ENCODE results near the gene FAM117B.
"Not testable (repeated sequence)": the region's sequence is repeated elsewhere in the genome, so short reads cannot be mapped to it uniquely, and the experiment has no call there.

Gene FAM117B

DNA sequence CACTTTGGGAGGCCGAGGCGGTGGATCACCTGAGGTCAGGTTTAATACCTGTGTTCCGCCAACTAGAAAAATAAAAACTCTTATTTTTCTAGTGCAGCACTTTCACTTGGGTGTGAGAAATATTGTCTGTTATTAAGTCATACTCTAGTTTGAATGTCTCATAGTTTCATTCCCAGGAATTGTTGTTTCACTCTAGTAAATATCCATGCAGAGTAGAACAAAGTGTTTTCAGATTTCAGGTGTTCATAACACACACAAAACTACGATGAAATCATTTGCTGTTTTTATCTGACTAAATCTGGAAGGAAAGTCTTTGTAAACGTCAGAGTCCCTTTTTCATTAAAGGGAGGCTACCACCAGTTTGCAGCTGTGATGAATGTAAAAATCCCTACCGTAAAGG, 4.0 kb downstream of the FAM117B start:
- no peak for DNase-seq (ENCODE audit: low read depth)

DNA sequence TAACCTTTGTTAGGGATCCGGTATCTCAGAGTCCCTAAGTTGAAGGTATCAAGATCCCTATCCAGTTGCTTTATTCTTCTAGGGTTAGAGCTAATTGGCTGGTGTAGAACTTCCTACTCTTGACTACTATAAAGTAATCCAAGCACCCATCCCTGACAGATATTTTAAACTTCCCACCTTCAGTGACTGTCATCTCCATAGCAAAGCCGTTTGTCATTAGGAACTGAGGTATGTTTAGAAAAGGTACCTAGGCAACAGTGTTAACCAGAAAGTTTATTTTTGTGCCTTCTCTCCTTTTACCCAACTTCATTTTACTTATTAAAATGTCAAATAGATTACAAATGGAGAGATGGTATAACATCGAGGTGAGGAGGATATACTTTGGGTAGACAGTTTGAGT, 4.5 kb downstream of the FAM117B start:
- DNase-seq (ENCODE audit: low read depth): no peak

DNA sequence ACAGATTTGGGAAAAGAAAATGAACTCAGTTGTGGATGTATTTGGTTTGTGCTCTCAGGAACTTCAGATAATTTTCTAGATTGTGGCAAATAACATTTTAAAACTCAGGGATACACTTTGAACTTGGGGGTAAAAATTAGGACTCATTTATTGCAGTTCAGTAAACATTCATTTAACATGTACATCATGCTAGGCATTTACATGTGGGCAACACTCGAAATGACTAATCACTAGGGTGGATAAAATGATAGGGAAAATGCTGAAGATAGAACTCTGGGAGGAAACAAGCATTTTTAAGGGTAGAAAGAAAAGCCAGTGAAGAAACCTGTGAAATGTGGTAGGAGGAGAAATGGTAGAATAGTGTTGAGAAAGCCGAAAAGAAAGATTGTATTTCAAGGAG, 7.8 kb downstream of the FAM117B start:
- no peak for DNase-seq (ENCODE audit: low read depth)

DNA sequence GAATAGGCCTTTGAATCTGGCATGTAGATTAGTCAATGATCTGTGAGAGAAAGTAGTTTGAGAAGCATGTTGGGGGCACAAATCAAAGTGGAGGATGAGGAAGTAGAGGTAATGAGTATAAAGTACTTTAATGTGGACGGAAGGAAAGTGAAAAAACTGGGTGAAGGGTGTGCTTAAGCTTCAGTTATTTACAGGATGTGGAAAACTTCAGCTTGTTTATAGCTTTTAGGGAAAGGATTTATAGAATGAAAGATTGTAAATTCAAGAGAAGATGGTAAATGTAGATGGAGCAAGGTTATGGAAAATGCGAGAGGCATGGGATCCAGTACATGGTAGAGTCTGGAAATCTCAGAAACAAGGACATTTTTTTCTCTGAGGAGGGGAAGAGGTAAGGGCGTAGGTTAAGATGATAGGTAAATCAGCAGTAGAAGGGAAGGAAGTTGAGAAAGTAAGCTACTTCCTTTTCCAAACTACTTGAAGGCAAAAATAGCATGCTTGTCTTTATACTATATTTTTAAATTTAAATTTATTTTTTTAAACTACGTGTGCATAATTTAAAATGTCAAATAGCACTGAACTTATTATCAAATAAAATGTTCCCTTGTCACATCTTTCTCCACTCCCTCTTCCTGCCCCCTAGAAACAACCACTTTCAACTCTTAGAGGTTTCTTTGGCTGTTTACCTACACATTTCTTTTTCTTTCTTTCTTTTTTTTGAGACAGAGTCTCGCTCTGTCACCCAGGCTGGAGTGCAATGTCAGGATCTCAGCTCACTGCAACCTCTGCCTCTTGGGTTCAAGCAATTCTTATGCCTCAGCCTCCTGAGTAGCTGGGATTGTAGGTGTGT, 8.5 kb downstream of the FAM117B start:
- DNase-seq (ENCODE audit: low read depth): no peak

DNA sequence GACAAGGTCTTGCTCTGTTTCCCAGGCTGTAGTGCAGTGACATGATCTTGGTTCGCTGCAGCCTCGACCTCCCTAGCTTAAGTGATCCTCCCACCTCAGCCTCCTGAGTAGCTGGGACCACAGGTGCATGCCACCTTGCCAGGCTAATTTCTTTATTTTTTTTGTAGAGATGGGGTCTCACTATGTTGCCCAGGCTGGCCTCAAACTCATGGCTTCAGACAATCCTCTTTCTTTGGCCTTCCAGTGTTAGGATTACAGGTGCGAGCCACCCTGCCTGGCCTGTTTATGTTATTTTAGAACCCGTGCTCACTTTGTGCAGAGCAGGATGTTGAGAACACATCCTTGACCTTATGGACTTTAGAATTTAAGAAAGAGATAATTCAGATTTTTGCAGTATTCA, 17.4 kb downstream of the FAM117B start:
- DNase-seq (ENCODE audit: low read depth): no peak

DNA sequence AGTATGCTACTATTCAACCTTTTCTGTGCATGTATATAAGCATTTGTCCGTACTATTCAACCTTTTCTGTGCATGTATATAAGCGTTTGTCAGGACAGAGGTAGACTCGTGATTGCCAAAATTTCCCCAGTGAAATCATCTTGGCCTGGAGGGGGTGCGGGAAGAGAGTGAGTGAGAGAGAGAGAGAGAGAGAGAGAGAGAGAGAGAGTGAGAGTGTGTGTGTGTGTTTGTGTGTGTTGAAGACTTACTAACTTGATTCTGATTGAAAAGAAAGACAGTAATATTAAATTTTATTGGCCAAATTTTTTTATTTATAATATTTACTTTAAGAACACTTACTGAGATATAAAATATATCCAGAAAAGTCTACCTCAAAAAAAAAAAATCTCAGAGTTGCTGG, 19.1 kb downstream of the FAM117B start:
- no peak for DNase-seq (ENCODE audit: low read depth)

DNA sequence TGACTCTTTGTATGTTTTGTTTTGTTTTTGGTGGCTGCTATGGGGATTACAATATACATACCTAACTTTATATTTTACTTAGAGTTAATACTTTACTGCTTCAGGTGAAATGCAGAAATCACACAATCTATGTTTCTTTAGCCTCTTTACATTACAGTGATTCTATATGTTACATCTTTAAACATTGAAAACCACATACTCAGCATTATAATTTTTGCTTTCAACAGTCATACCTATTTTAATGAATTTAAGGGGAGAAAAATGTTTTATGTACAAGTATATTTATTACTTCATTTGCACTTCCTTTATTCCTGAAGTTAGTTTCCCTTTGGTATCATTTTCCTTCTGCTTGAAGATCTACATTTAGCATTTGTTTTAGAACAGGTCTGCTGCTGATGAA, 23.1 kb downstream of the FAM117B start:
- DNase-seq (ENCODE audit: low read depth): no peak

DNA sequence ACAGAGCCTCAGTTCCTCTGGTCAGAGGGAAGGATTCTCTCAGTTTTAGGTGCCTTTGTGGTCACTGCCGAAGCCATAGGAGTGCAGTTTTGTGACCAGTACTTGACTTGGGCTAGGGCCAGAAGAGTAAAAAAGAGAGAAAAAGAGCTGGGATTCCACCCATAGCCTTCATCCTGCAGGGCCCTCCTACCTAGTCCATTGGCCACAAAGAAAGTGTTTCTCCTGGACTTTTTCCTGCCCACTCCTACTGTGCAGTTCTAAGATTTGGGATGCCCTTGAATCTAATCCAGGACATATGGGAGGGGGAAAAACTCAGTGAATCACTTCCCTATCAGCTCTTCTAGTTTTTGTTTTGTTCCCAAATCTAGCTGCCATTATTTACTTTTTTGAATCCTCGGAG, 26.0 kb downstream of the FAM117B start:
- no peak for DNase-seq (ENCODE audit: low read depth)

DNA sequence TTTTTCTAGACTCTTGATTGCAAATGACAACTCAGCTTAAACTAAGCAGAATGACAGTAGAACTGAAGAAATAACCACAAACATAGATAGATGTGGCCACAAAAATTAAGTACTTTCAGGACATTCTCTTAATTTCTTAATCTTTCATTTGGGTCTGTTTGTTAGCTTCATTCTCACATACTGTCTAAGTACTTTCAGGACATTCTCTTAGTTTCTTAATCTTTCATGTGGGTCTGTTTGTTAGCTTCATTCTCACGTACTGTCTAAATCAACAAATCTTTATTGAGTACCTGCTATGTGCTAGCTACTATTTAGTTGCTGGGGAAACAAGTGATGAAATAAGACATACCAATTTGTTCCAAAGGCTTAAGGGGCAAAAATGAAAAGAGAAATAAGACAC, 35.1 kb downstream of the FAM117B start:
- DNase-seq (ENCODE audit: low read depth): no peak

DNA sequence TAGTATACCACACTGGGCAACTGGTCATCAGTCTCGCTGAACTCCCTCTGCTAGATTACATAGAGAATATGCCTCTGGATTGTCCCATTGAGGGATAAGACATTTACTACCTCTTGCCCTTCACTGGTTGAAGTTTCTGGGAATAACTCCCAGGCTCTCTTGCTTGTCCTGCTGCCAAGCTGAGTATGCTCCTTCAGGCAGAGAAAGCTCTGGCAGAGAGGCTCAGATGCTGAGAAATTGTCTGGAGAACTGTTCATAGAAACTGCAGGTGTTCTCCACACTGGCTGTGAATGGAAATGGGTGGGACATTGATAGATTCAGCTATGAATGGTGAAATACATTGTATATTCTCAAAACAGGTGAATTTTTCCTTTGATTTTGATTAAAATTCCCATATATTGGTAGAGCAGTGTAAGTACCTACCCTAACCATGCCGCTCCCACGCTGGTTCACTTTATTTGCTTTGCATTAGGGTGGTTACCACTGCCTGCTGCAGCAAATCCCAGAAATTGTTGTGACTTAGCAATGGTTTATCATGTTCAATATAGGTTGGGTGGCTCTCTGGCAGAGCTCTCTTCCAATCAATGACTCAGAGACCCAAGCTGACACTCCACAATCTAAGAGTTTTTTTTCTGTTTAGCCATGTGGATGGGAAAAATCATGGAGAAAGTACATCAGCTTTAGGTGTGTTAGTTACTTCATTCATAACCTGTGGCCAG, 36.7 kb downstream of the FAM117B start:
- DNase-seq (ENCODE audit: low read depth): no peak

DNA sequence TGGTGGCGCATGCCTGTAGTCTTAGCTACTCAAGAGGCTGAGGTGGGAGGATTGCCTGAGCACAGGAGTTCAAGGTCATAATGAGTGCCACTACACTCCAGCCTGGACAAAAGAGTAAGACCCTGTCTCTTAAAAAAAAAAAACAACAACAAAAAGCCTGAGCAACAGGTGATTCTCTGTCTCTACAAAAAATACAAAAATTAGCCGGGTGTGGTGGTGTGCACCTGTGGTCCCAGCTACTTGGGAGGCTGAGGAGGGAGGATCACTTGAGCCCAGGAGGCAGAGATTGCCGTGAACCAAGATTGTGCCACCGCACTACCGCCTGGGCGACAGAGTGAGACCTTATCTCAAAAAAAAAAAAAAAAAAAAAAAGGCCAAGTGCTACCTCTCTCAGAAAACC, 40.3 kb downstream of the FAM117B start:
- not testable (repeated sequence) for DNase-seq (ENCODE audit: low read depth)

DNA sequence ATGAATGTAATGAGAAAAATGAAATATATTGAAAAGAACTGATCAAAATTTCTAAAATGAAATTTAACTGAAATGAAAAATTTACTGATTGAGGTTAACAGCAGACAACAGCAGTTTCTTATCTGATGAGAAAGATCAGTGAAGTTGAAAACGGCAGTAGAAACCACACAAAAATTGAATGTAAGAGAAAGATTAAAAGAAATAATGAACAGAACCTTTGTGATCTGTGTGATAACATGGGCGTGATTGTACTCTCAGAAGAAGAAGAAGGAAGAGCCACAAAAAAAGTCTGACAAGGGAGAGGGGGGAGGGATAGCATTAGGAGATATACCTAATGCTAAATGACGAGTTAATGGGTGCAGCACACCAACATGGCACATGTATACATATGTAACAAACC, 45.2 kb downstream of the FAM117B start:
- DNase-seq (ENCODE audit: low read depth): no peak

DNA sequence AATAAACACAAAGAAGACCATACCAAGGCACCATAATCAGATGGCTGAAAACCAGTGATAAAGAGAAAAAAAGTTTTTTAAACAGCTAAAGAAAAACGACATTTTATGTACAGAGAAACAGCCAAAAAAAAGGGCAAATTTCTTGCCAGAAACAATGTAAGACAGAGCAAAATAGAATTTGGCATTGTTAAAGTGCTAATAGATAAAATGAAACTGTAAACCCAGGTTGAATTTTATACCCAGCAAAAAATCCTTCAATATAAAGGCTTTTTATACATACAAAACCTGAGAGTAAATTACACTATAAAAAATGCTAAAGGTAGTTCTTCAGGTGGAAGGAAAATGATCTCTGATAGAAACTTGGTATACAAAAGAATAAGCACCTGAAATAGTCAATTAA, 45.7 kb downstream of the FAM117B start:
- no peak for DNase-seq (ENCODE audit: low read depth)

DNA sequence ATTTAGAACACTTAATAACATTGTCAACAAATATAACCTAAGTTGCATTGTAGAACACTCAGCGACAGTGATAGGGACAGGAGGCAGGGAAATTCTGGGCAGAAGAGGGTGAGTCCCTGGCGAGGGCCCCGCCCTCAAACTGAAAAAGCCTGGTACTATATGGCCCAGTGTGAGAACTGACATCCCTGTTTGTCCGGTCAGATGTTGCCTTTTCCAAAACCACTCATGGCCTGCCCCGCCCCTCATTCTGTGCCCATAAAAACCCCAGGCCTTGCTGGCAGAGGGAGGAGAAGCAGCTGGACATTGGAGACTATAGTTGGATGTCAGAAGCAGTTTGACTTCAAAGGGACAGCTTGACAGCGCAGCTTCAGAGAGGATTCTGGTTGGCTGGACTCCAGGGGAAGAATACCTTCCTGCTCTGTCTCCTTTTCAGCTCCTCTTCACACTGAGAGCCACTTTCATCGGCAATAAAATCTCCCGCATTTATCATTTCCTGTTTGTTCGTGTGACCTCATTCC, 47.0 kb downstream of the FAM117B start:
- no peak for DNase-seq (ENCODE audit: low read depth)

DNA sequence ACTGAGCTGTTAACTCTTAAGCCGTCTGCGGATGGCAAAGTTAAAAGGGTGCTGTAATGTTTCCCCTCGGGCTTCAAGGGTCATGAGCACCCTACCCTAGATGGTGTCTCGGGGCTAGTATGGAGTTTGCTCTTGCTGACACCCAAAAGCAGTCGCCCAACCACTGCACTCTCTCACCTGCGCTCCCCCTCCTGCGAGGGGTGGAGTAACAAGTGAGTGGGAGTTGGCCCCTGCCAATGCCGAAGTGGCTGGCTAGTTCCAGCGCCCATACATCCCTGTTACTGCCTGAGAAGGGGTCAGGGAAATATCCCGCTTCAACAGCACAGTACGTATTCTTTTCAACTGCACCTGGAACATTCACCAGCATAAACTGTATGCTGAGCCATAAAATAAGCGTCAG, 47.5 kb downstream of the FAM117B start:
- DNase-seq (ENCODE audit: low read depth): no peak

DNA sequence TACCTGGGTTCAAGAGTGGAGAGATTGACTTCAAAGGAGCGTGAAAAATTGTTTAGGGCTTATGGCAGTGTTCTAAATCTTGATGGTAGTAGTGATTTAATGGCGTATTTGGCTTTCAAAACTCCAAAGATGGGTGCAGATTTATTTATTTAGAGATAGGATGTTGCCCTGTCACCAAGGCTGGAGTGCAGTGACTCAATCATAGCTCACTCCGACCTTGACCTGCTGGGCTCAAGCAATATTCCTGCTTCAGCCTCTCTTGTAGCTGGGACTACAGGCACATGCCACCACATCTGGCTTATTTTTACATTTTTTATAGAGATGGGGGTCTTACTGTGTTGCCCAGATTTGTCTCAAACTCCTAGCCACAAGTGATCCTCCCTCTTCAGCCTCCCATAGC, 52.5 kb downstream of the FAM117B start:
- no peak for DNase-seq (ENCODE audit: low read depth)

DNA sequence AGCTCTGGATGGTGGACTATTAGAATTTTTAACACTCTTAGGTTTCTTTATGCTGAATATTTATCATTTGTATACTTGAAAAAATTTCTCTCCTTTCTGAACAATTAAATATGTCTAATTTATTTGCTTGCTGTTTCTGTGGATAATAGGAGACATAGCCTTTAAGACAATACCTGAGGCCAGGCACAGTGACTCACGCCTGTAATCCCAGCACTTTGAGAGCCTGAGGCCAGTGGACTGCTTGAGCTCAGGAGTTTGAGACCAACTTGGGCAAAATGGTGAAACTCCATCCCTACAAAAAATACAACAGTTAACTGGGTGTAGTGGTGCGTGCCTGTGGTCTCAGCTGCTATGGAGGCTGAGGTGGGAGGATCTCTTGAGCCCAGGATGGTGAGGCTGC, 54.7 kb downstream of the FAM117B start:
- no peak for DNase-seq (ENCODE audit: low read depth)

DNA sequence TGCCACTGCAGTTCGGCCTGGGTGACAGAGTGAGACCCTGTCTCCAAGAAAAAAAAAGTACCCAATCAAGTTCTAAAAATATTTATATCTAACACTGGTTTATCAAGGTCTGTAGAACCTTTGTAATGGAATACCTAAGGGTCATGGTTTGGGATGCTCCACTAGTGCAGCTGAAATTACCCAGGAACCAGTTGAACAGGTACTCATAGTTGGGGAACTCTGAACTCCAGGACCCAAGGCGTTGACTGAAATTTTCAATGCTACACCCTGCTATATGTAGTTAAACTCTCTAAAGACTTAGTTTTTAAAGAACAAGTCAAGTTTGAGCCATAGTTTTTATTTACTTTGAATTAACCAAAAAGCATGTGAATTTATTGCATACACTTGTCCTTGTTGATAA, 55.1 kb downstream of the FAM117B start:
- no peak for DNase-seq (ENCODE audit: low read depth)

DNA sequence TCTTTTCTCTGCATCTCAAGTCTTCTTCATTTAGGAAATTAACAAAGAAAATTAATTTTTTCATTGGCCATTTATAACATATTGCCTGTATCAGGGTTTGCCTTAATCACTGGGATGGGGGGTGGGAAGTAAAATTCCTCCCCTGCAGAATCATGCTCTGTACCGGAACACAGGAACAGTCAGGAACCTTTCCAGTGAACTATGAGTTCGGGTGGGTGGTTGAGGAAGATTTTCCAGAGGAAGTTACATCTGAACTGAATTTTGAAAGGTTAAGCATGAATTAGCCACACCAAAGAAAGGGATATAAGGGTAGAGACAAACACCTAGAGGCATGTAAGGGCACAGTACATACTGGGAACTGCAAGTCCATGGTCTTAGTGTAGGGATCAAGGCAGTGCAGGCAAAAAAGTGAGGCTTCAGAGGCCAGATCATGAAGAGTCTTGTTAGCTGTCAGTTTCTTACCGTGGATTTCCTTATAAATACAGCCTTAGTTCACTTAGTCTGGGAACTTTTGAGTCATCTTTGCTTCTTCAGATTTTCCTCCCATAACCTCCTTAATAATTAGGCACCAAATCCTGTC, 55.6 kb downstream of the FAM117B start:
- no peak for DNase-seq (ENCODE audit: low read depth)

DNA sequence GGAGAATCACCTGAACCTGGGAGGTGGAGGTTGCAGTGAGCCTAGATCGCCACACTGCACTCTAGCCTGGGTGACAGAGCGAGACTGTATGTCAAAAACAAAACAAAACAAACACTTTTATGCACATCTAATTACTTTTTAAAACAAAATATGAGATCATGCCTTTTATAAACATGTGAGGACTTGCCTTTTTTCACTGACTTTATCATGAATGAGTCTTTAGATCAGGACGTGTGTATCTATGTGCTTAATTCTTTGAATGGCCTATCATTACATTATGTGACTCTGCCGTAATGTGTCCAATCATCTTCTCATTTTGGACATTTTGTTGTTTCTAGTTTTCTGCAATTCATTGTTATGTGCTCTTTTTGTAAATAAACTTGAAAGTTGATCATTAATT, 58.7 kb downstream of the FAM117B start:
- DNase-seq (ENCODE audit: low read depth): no peak

DNA sequence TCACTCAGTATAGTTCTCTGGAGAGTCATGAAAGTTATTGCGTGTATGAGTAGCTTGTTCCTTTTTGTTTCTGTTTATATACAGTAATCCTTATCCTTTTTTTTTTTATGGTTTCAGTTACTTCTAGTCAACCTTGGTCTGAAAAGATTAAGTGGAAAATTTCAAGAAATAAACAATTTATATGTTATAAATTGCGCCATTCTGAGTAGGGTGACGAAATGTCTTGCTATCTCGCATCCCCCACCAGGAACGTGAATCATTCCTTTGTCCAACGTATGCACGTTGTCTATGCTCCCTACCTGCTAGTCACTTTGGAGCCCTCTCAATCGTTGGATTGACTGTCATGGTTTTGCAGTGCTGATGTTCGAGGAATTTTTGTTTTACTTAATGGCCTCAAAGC, 60.4 kb downstream of the FAM117B start:
- no peak for DNase-seq (ENCODE audit: low read depth)

DNA sequence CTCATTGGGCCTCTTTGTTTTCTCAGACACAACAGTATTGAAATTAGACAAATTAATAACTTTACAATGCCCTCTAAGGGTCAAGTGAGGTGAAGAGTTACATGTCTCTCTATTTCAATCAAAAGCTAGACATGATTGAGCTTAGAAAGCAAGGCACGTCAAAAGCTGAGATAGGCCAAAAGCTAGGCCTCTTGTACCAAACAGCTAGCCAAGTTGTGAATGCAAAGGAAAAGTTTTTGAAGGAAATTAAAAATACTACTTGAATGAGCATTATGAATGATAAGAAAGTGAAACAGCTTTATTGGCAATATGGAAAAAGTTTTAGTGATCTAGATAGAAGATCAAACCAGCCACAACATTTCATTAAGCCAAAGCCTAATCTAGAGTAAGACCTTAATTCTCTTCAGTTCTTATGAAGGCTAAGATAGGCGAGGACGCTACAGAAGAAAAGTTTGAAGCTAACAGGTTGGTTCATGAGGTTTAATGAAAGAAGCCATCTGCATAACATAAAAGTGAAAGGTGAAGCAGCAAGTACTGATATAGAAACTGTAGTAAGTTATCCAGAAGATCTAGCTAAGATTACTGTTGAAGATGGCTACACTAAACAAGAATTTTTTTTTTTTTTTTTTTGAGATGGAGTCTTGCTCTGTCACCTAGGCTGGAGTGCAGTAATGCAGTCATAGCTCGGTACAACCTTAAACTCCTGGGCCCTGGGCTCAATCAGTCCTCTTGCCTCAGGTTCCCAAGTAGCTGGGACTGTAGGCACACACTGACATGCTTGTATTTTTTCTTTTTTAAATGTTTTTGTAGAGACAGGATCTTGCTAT, 65.5 kb downstream of the FAM117B start:
- DNase-seq (ENCODE audit: low read depth): no peak

Data from activated T-helper 1 cell treated with Interleukin-2 at 50 U/mL for 16 hours (primary cell).